Motor neuron (in vitro differentiated cells): Measurements from ENCODE around the gene MAN1A2. TPM values are rescaled to one million over a fixed set of nuclear protein-coding genes. Genes with fewer than 3 reads are reported as not detected.

Source experiments
- ATAC-seq, 8 experiments: fragments of 200-7000 bp; cut with Tn5 transposase; replicated peaks in 6 of 8; 2 replicates each; pipeline ENCODE4 v1.8.0; 2021; ENCODE audit warnings: mild to moderate bottlenecking in 8 of 8, moderate library complexity in 8 of 8
- H3K27ac ChIP-seq, 2 donors: fragments of 250-450 bp; sonication (Bioruptor Pico); 2 replicates each; pipeline ENCODE4 v1.9.0; 2021; ENCODE audit warnings: antibody characterized with exemption in 2 of 2, mild to moderate bottlenecking in 2 of 2, moderate library complexity in 1 of 2
- H3K4me1 ChIP-seq, 2 donors: fragments of 250-450 bp; sonication (Bioruptor Pico); replicated peaks in 1 of 2; 2 replicates each; pipeline ENCODE4 v1.6.1; 2021; ENCODE audit warnings: antibody characterized with exemption in 2 of 2, mild to moderate bottlenecking in 2 of 2, moderate library complexity in 1 of 2
- H3K4me3 ChIP-seq, 5 donors: fragments of 250-450 bp; sonication (Bioruptor Pico); 2 replicates each; pipeline ENCODE4 v1.9.0; 2021; ENCODE audit warnings: antibody characterized with exemption in 5 of 5, mild to moderate bottlenecking in 5 of 5, moderate library complexity in 4 of 5
- WGBS, 10 experiments: fragments of 450-650 bp; shearing (Covaris generic); methylation state at CpG; one replicate each; pipeline ENCODE4 v1.0.0; 2022; 5-methylcytosine and 5-hydroxymethylcytosine counted together
- in situ Hi-C, 9 experiments: fragments of 400-800 bp; cut with MboI; loops; one replicate each; pipeline ENCODE4 v1.15.0; 2021; ENCODE audit warnings: low sequenced_read_pairs in 9 of 9, low pct_unique_long_range_greater_than_20kb in 2 of 9; ENCODE audit not compliant: unreplicated experiment in 9 of 9
- total RNA-seq, 8 experiments: library from RNA; unstranded; fragments of 300-600 nt; gene quantifications; 2 replicates each; pipeline versions ENCODE4 v1.2.3 to v1.2.4, GENCODE V29; 2022

MAN1A2 gene
- total RNA-seq, 8 experiments from 2014 or later, result 33.3 to 57.9 (median 41.1) TPM

GRCh38 chr1:117389779-117390178 is 22.5 kb downstream of the MAN1A2 start:
- Histone ChIP-seq H3K27ac (no peak overlapping the region), H3K4me3 (no peak overlapping the region), H3K4me1 (no peaks in the 10 kb centered on the region)
- ATAC-seq, result no peak
- in situ Hi-C loops, result loop anchor here in 1 of 9 experiments (25.0 kb wide), 1 partner anchor 98 kb away; no protein-coding TSS in a partner anchor
- 63 to 100% (median 95%) methylated on average over 1 of the region's 1 CpG; no CpG with 5 or more reads in 1 of the 10 experiments for WGBS, 10 experiments

- WGBS, 10 experiments, result 0 to 100% (median 38%) methylated on average over 1 of the region's 1 CpG; no CpG with 5 or more reads in 1 of the 10 experiments
- Histone ChIP-seq H3K27ac (no peak overlapping the region), H3K4me1 (no peaks in the 10 kb centered on the region), H3K4me3 (no peak overlapping the region)
- ATAC-seq, result peak in 1 of 8 experiments; percentile 38
- in situ Hi-C loops, result loop anchor here in 1 of 9 experiments (25.0 kb wide), 1 partner anchor 95 kb away; no protein-coding TSS in a partner anchor
These were observed 25.5 kb downstream of the MAN1A2 start for GRCh38 chr1:117392771-117393170.

- Histone ChIP-seq H3K4me3 (no peak overlapping the region), H3K4me1 (no peaks in the 10 kb centered on the region), H3K27ac (no peak overlapping the region)
- ATAC-seq, result no peak
- in situ Hi-C loops, result loop anchor here in 1 of 9 experiments (25.0 kb wide), 1 partner anchor 91 kb away; no protein-coding TSS in a partner anchor
These were observed 28.8 kb downstream of the MAN1A2 start for GRCh38 chr1:117396074-117396473.

- no peak overlapping the region for H3K4me3 ChIP-seq
- H3K27ac ChIP-seq, result no peak overlapping the region
- no peaks in the 10 kb centered on the region for H3K4me1 ChIP-seq
- in situ Hi-C loops, result loop anchor here in 1 of 9 experiments (25.0 kb wide), 1 partner anchor 91 kb away; no protein-coding TSS in a partner anchor
- ATAC-seq, result no peak
These were observed 29.4 kb downstream of the MAN1A2 start for GRCh38 chr1:117396636-117397035.

GRCh38 chr1:117398957-117399356 is 31.7 kb downstream of the MAN1A2 start:
- WGBS, 10 experiments, result 57 to 100% (median 91%) methylated on average over 1 to 6 of the region's 6 CpGs
- H3K27ac ChIP-seq, result no peak overlapping the region
- ATAC-seq, result no peak
- H3K4me3 ChIP-seq, result no peak overlapping the region
- in situ Hi-C loops, result loop anchor here in 1 of 9 experiments (25.0 kb wide), 1 partner anchor 88 kb away; no protein-coding TSS in a partner anchor
- no peaks in the 10 kb centered on the region for H3K4me1 ChIP-seq

- ATAC-seq, result no peak
- Histone ChIP-seq H3K4me1 (no peaks in the 10 kb centered on the region), H3K4me3 (no peak overlapping the region), H3K27ac (no peak overlapping the region)
- in situ Hi-C loops, result no loop called here
These were observed 34.5 kb downstream of the MAN1A2 start for GRCh38 chr1:117401761-117402160.

GRCh38 chr1:117403597-117403996 is 36.3 kb downstream of the MAN1A2 start:
- no peak overlapping the region for H3K27ac ChIP-seq
- in situ Hi-C loops, result no loop called here

GRCh38 chr1:117405042-117405441 is 37.8 kb downstream of the MAN1A2 start:
- no peaks in the 10 kb centered on the region for H3K4me1 ChIP-seq
- ATAC-seq, result no peak
- no peak overlapping the region for H3K4me3 ChIP-seq
- no peak overlapping the region for H3K27ac ChIP-seq
- in situ Hi-C loops, result no loop called here

More at GRCh38 chr1:117403597-117403996, 36.3 kb downstream of the MAN1A2 start:
- no peak for ATAC-seq
- 82 to 100% (median 94%) methylated on average over 1 to 3 of the region's 3 CpGs for WGBS, 10 experiments
- Histone ChIP-seq H3K4me1 (no peaks in the 10 kb centered on the region), H3K4me3 (no peak overlapping the region)

- Histone ChIP-seq H3K4me1 (no peaks in the 10 kb centered on the region), H3K27ac (no peak overlapping the region), H3K4me3 (no peak overlapping the region)
- in situ Hi-C loops, result no loop called here
- ATAC-seq, result no peak
These were observed 45.2 kb downstream of the MAN1A2 start for GRCh38 chr1:117412472-117412871.

- no peaks in the 10 kb centered on the region for H3K4me1 ChIP-seq
- H3K4me3 ChIP-seq, result no peak overlapping the region
- ATAC-seq, result no peak
- WGBS, 10 experiments, result 62 to 93% (median 80%) methylated on average over 1 to 3 of the region's 3 CpGs
- in situ Hi-C loops, result no loop called here
- no peak overlapping the region for H3K27ac ChIP-seq
These were observed 46.2 kb downstream of the MAN1A2 start for GRCh38 chr1:117413412-117413811.

GRCh38 chr1:117414943-117415342 is 47.7 kb downstream of the MAN1A2 start:
- in situ Hi-C loops, result no loop called here
- Histone ChIP-seq H3K27ac (no peak overlapping the region), H3K4me1 (no peaks in the 10 kb centered on the region), H3K4me3 (no peak overlapping the region)
- no peak for ATAC-seq
- WGBS, 10 experiments, result 93 to 100% (median 96%) methylated on average over 1 to 4 of the region's 4 CpGs; no CpG with 5 or more reads in 3 of the 10 experiments

- WGBS, 10 experiments, result 78 to 100% (median 100%) methylated on average over 1 of the region's 1 CpG
- no peak for ATAC-seq
- in situ Hi-C loops, result no loop called here
- Histone ChIP-seq H3K4me1 (no peaks in the 10 kb centered on the region), H3K4me3 (no peak overlapping the region), H3K27ac (no peak overlapping the region)
These were observed 48.8 kb downstream of the MAN1A2 start for GRCh38 chr1:117416004-117416403.

GRCh38 chr1:117416546-117417125 is 49.4 kb downstream of the MAN1A2 start:
- no peaks in the 10 kb centered on the region for H3K4me1 ChIP-seq
- ATAC-seq, result no peak
- H3K27ac ChIP-seq, result no peak overlapping the region
- H3K4me3 ChIP-seq, result no peak overlapping the region
- in situ Hi-C loops, result no loop called here

- 80 to 100% (median 100%) methylated on average over 1 to 2 of the region's 2 CpGs; no CpG with 5 or more reads in 1 of the 10 experiments for WGBS, 10 experiments
- Histone ChIP-seq H3K27ac (no peak overlapping the region), H3K4me3 (no peak overlapping the region), H3K4me1 (no peaks in the 10 kb centered on the region)
- in situ Hi-C loops, result no loop called here
- ATAC-seq, result no peak
These were observed 57.9 kb downstream of the MAN1A2 start for GRCh38 chr1:117425050-117425734.
